ENCODE measurements around the gene RNF10.

The RNF10 gene

DNA sequence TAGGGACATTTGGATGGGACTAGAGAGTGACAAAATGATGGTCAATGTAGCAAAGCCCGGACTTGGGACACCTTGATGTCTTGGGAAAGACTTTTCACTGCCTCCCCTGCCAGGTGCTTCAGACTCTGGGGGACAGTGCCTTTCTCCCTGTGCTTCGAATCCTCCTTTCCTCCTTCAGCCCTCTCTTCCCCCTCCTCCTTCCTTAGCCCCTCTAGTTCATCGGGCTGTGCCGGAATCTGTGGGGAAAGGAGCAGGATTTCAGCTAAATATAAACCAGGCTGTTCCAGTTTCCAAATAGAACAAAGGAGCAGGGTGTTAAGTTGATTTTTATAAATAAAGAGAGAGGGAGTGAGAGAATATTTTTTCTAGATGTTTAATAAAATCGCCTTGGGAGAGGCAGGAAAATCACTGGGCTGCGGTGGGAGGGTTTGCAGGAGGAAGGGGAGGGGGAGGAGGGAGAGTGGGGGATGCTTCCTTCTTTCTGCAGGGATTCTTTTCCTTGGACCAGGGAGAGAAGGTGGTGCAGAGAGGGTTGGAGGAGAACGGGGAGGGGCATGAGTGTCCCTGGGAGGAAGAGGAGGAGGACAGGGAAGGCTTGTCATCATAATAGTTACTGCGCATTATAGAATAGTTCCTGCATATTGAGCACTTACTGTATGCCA is 84.9 kb downstream of the RNF10 start:
- H3K4me3 ChIP-seq (ENCODE audit: low read depth, low read length), result no peak overlapping the region
- TF ChIP-seq, protein P1, sequence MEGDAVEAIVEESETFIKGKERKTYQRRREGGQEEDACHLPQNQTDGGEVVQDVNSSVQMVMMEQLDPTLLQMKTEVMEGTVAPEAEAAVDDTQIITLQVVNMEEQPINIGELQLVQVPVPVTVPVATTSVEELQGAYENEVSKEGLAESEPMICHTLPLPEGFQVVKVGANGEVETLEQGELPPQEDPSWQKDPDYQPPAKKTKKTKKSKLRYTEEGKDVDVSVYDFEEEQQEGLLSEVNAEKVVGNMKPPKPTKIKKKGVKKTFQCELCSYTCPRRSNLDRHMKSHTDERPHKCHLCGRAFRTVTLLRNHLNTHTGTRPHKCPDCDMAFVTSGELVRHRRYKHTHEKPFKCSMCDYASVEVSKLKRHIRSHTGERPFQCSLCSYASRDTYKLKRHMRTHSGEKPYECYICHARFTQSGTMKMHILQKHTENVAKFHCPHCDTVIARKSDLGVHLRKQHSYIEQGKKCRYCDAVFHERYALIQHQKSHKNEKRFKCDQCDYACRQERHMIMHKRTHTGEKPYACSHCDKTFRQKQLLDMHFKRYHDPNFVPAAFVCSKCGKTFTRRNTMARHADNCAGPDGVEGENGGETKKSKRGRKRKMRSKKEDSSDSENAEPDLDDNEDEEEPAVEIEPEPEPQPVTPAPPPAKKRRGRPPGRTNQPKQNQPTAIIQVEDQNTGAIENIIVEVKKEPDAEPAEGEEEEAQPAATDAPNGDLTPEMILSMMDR (IDR thresholded peaks at IDR 0.05; ENCODE audit: control insufficient read depth, extremely low read depth, insufficient read depth), result no peak
- DNase-seq (ENCODE audit: low read depth), result no peak

DNA sequence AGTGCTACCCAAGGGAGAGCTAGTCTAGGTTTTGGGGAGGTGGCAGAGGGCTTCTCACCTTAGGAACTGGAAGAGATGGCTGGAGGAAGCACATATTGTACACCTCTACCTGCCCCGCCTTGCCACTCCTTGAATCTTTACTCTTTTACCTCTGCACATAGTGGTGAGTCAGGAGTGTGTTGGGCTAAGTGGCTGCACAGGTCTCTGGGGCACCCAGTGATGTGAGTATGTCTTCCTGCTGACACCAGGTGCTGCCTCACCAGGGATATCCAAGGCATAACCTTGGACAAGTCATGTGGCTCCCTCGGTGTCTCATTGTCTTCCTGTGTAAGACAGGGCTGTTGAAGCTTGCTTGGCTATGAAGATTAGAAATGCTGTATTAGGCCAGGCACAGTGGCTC is 86.5 kb downstream of the RNF10 start:
- no peak overlapping the region for H3K4me3 ChIP-seq (ENCODE audit: low read depth, low read length)
- TF ChIP-seq, protein P1 (IDR thresholded peaks at IDR 0.05; ENCODE audit: control insufficient read depth, extremely low read depth, insufficient read depth), result no peak
- no peak for DNase-seq (ENCODE audit: low read depth)

DNA sequence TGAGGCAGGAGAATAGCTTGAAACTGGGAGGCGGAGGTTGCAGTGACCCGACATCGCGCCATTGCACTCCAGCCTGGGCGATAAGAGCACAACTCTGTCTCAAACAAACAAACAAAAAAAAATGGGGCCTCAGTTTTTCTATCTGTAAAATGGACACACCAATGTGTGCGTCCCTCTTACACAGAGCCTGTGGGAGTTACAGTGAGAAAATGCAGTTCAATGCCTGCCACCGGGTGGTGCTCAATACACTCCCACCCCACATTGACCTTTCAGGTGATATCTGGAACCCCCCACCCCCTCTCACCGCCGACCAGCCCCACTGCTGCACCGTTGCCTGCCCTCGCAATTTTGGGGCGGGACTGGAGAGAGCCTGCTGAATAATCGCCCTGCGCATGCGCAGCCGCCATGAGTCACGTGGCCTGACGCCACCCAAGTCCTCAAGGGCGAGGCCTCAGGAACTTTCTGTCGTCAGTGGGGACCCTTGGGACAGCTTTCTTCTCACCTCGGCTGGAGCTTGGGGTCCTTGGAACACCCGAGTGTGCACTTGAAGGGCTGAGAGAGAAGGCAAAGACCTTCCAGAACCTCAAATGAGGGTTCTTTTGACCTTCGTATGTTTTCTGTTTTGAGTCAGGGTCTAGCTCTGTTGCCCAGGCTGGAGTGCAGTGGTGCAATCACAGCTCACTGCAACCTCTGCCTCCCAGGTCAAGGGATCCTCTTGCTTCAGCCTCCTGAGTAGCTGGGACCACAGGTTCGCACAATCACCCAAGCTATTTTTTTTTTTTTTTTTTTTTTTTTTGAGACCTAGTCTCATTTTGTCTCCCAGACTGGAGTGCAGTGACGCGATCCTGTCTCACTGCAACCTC is 91.6 kb downstream of the RNF10 start:
- H3K4me3 ChIP-seq (ENCODE audit: low read depth, low read length), result no peak overlapping the region
- no peak for DNase-seq (ENCODE audit: low read depth)
- TF ChIP-seq, protein P1 (IDR thresholded peaks at IDR 0.05; ENCODE audit: control insufficient read depth, extremely low read depth, insufficient read depth), result no peak
